SK-N-SH (cell line): ENCODE results near the gene PLCE1. TPM values are rescaled to one million over a fixed set of nuclear protein-coding genes. Genes with fewer than 3 reads are reported as not detected.

Experiments used
- CTCF ChIA-PET: fragments of 300-600, 350-600 bp; formaldehyde crosslinking; extraction: SDS; loops from one replicate; lab custom pipeline; 2021; lab: Yijun Ruan, JAX
- POLR2A ChIA-PET: fragments of 350-600 bp; sonication (Branson Sonifier 250); formaldehyde crosslinking; extraction: SDS; loops from one replicate; lab custom pipeline; 2020; ENCODE audit warnings: antibody characterized with exemption, inconsistent platforms; lab: Yijun Ruan, JAX
- DNase-seq: peaks from one replicate; pipeline ENCODE4 v3.0.0; 2012
- H2AFZ ChIP-seq: fragments of 200-600 bp; sonication (generic); 2 replicates; pipeline ENCODE4 v1.8.1; 2016; ENCODE audit warnings: antibody characterized with exemption, mild to moderate bottlenecking, low read depth
- H3F3A ChIP-seq: fragments of 200-600 bp; sonication (generic); replicated peaks from 2 replicates; pipeline ENCODE3; 2016; ENCODE audit warnings: antibody characterized with exemption, mild to moderate bottlenecking; ENCODE audit not compliant: insufficient read depth
- H3K27ac ChIP-seq, 2 experiments: fragments of 200-500 bp in 1 of 2; fragments of 200-600 bp in 1 of 2; sonication (Bioruptor generic) in 1 of 2; sonication (generic), shearing (Covaris generic) in 1 of 2; 2 replicates each; pipeline versions ENCODE4 v1.5.1 to v1.6.1; 2014 to 2016; ENCODE audit warnings: low read depth in 2 of 2, inconsistent platforms in 1 of 2, low read length in 1 of 2, mild to moderate bottlenecking in 1 of 2, mixed read lengths in 1 of 2
- H3K27me3 ChIP-seq: fragments of 200-600 bp; sonication (generic), shearing (Covaris generic); 2 replicates; pipeline ENCODE4 v1.6.1; 2016; ENCODE audit warnings: mixed run types; ENCODE audit not compliant: insufficient read depth
- H3K36me3 ChIP-seq, 2 experiments: fragments of 200-500 bp in 1 of 2; fragments of 200-600 bp in 1 of 2; sonication (Bioruptor generic) in 1 of 2; sonication (generic) in 1 of 2; replicated peaks in 1 of 2; 2 replicates each; pipeline versions ENCODE3 to v1.5.1; 2014 to 2016; ENCODE audit warnings: low read length in 1 of 2, mild to moderate bottlenecking in 1 of 2; ENCODE audit not compliant: insufficient read depth in 2 of 2, control insufficient read depth in 1 of 2
- H3K4me1 ChIP-seq, 2 experiments: fragments of 200-500 bp in 1 of 2; fragments of 200-600 bp in 1 of 2; sonication (Bioruptor generic) in 1 of 2; sonication (generic), shearing (Covaris generic) in 1 of 2; 2 replicates each; pipeline versions ENCODE4 v1.5.1 to v1.6.1; 2014 to 2016; ENCODE audit warnings: low read depth in 1 of 2, low read length in 1 of 2, mixed run types in 1 of 2; ENCODE audit not compliant: insufficient read depth in 2 of 2, control insufficient read depth in 1 of 2
- H3K4me2 ChIP-seq: fragments of 200-600 bp; sonication (generic), shearing (Covaris generic); 2 replicates; pipeline ENCODE4 v1.6.1; 2017; ENCODE audit warnings: mixed run types
- H3K4me3 ChIP-seq, 2 experiments: fragments of 200-500 bp in 1 of 2; fragments of 200-600 bp in 1 of 2; sonication (Bioruptor generic) in 1 of 2; sonication (generic), shearing (Covaris generic) in 1 of 2; 2 replicates each; pipeline versions ENCODE4 v1.5.1 to v1.8.1; 2014 to 2016; ENCODE audit warnings: low read depth in 2 of 2, inconsistent platforms in 1 of 2, low read length in 1 of 2, mild to moderate bottlenecking in 1 of 2, mixed read lengths in 1 of 2, moderate library complexity in 1 of 2
- H3K79me2 ChIP-seq: fragments of 200-600 bp; sonication (generic); 2 replicates; pipeline ENCODE4 v1.8.1; 2017; ENCODE audit warnings: mild to moderate bottlenecking; ENCODE audit not compliant: insufficient read depth
- H3K9ac ChIP-seq: fragments of 200-600 bp; sonication (generic); 2 replicates; pipeline ENCODE4 v1.6.1; 2017; ENCODE audit warnings: mixed run types
- H3K9me2 ChIP-seq: fragments of 200-600 bp; sonication (generic); 2 replicates; pipeline ENCODE4 v1.6.1; 2017; ENCODE audit warnings: mixed run types
- H3K9me3 ChIP-seq: fragments of 200-600 bp; sonication (generic); 2 replicates; pipeline ENCODE4 v1.6.1; 2017; ENCODE audit warnings: mixed run types, mild to moderate bottlenecking, moderate library complexity
- H4K20me1 ChIP-seq: fragments of 200-600 bp; sonication (generic); 2 replicates; pipeline ENCODE4 v1.6.1; 2017; ENCODE audit warnings: mild to moderate bottlenecking, mixed run types; ENCODE audit not compliant: insufficient read depth
- GATA2 ChIP-seq: sonication (generic); formaldehyde crosslinking; IDR thresholded peaks from 2 replicates; pipeline ENCODE4 v1.5.0; 2020; ENCODE audit warnings: mild to moderate bottlenecking, missing genetic modification reagents
- RAD21 ChIP-seq: IDR thresholded peaks from 2 replicates; pipeline ENCODE4 v1.6.1; 2012; ENCODE audit warnings: mild to moderate bottlenecking, low read length
- WGBS: methylation state at CpG from one replicate; pipeline ENCODE4 v1.1.6; 2017; ENCODE audit warnings: low lambda C conversion rate; 5-methylcytosine and 5-hydroxymethylcytosine counted together
- polyA plus RNA-seq, 3 experiments: library from polyadenylated mRNA; depleted of rRNA; stranded (reverse); fragments of >200 nt; gene quantifications; 2 replicates each; pipeline ENCODE4 v1.2.3, GENCODE V29; 2012

Gene PLCE1
- polyA plus RNA-seq, 1 of the 3 experiments (the other 2 are of a cell fraction), result 1.2 TPM

DNA sequence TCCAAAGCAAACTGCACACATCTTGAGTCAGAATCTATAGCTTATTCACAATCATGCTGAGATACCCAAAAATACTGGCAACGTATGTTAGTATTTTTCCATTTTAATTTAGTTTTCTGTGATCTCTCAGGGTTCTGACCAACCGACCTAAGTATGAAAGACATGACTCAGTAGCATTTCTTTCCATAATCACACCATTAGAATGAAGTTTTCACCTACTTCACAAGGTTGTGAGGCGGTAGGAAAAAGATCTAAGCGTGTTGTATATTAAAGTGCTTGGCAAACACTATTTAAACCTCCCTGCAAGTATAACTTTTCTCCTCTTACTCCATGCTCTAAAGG is 49.1 kb downstream of the PLCE1 start:
- peak overlapping the region; percentile 36; the same call in 1 of the 2 replicates for H3K4me2 ChIP-seq
- CTCF ChIA-PET, result no interaction called here

More for the DNA sequence above, 49.1 kb downstream of the PLCE1 start:
- Histone ChIP-seq H3F3A (peaks cover 13% of the 10 kb centered on the region), H3K9ac (no peak overlapping the region), H3K4me1 (peaks cover 0 to 3% of the 10 kb centered on the region in 2 experiments; a peak in 2 of 4 replicates), H2AFZ (peak overlapping the region; percentile 19; the same call in 1 of the 2 replicates), H3K36me3 (no peaks in the 10 kb centered on the region), H3K4me3 (no peak overlapping the region), H3K9me3 (no peaks in the 10 kb centered on the region), H3K27me3 (no peaks in the 10 kb centered on the region), H3K9me2 (no peaks in the 10 kb centered on the region), H3K27ac (peak overlapping the region in 1 of 2 experiments; percentile 37; a peak in 2 of 4 replicates), H3K79me2 (no peaks in the 10 kb centered on the region), H4K20me1 (no peaks in the 10 kb centered on the region)
- TF ChIP-seq GATA2 (CRISPR knock-in tag) (no peak), RAD21 (no peak)
- no peak for DNase-seq
- 62% methylated on average over 4 of the region's 4 CpGs for WGBS
- POLR2A ChIA-PET, result no interaction called here

Other genes with a start within 250 kb of the PLCE1 start
- gene LGI1, start 236.0 kb upstream of the PLCE1 start, polyA plus RNA-seq (2012; rRNA removed), result 0.03 TPM in 1 of 2 replicates, not detected in the other
- gene SLC35G1, start 100.0 kb upstream of the PLCE1 start, polyA plus RNA-seq (2012; rRNA removed), result 5.1 and 7.3 TPM in 2 replicates